Vagina (tissue), 2 donors: Measurements from ENCODE around the gene ARL3. TPM values are rescaled to one million over a fixed set of nuclear protein-coding genes. Genes with fewer than 3 reads are reported as not detected.
A peak's percentile ranks its signal among the peaks of the same experiment; 100 is the strongest.

ENCODE experiments used
- DNase-seq, 2 donors: peaks; one replicate each; pipeline ENCODE4 v3.0.0-alpha.2; 2017; ENCODE audit errors: extremely low spot score in 2 of 2
- H3K27ac ChIP-seq: fragments of 200-600 bp; sonication (generic); one replicate; pipeline ENCODE4 v1.5.1; 2019
- H3K27me3 ChIP-seq: fragments of 200-600 bp; sonication (generic); one replicate; pipeline ENCODE4 v1.5.1; 2019
- H3K36me3 ChIP-seq, 2 donors: fragments of 200-600 bp; sonication (generic); one replicate each; pipeline ENCODE4 v1.5.1; 2017 to 2019
- H3K4me1 ChIP-seq: fragments of 200-600 bp; sonication (generic); one replicate; pipeline ENCODE4 v1.5.1; 2019
- H3K4me3 ChIP-seq, 2 donors: fragments of 200-600 bp; sonication (generic); 1 replicate in 1 of 2; 2 replicates in 1 of 2; pipeline ENCODE4 v1.5.1; 2016 to 2019
- H3K9me3 ChIP-seq: fragments of 200-600 bp; sonication (generic); one replicate; pipeline ENCODE4 v1.5.1; 2019
- POLR2A ChIP-seq, 2 donors: fragments of 450-650 bp; IDR thresholded peaks; one replicate each; pipeline ENCODE4 v1.6.1; 2017; ENCODE audit warnings: antibody characterized with exemption in 2 of 2, mild to moderate bottlenecking in 2 of 2, moderate library complexity in 2 of 2
- POLR2AphosphoS5 ChIP-seq, 2 donors: sonication (generic); formaldehyde crosslinking; IDR thresholded peaks; one replicate each; pipeline ENCODE4 v1.9.0; 2017; ENCODE audit warnings: antibody characterized with exemption in 2 of 2, mild to moderate bottlenecking in 2 of 2, low read depth in 1 of 2; ENCODE audit not compliant: insufficient read depth in 1 of 2
- intact Hi-C: fragments of 100-400 bp; cut with DNase I; formaldehyde crosslinking; loops from one replicate; pipeline ENCODE4 v1.15.1; 2023
- total RNA-seq: library from RNA; depleted of rRNA; stranded (reverse); fragments of >200 nt; gene quantifications from one replicate; pipeline ENCODE4 v1.2.3, GENCODE V29; 2016
- TF ChIP-seq, protein P1 (sequence below), 3 experiments: fragments of 450-650 bp in 2 of 3; fragments of 200-600 bp in 1 of 3; sonication (generic) in 1 of 3; IDR thresholded peaks; one replicate each; pipeline ENCODE4 v1.5.1; 2017 to 2019; ENCODE audit warnings: antibody characterized with exemption in 3 of 3, mild to moderate bottlenecking in 2 of 3, moderate library complexity in 2 of 3

ARL3 gene
- total RNA-seq, 1 donor from 2014 or later: 7.4 TPM

GRCh38 chr10:102633848-102634247, 80.3 kb downstream of the ARL3 start:
- Histone ChIP-seq H3K27me3 (no peaks in the 10 kb centered on the region), H3K9me3 (no peaks in the 10 kb centered on the region), H3K4me3 (no peak overlapping the region), H3K27ac (peak overlapping the region; percentile 60), H3K4me1 (peaks cover 49% of the 10 kb centered on the region), H3K36me3 (peaks cover 0 to 16% of the 10 kb centered on the region in 2 donors)
- DNase-seq: no peak
- no peak for TF ChIP-seq POLR2AphosphoS5 (IDR thresholded peaks at IDR 0.05; ENCODE audit: insufficient read depth in 1 of 2, low read depth in 1 of 2)
- TF ChIP-seq, protein P1, sequence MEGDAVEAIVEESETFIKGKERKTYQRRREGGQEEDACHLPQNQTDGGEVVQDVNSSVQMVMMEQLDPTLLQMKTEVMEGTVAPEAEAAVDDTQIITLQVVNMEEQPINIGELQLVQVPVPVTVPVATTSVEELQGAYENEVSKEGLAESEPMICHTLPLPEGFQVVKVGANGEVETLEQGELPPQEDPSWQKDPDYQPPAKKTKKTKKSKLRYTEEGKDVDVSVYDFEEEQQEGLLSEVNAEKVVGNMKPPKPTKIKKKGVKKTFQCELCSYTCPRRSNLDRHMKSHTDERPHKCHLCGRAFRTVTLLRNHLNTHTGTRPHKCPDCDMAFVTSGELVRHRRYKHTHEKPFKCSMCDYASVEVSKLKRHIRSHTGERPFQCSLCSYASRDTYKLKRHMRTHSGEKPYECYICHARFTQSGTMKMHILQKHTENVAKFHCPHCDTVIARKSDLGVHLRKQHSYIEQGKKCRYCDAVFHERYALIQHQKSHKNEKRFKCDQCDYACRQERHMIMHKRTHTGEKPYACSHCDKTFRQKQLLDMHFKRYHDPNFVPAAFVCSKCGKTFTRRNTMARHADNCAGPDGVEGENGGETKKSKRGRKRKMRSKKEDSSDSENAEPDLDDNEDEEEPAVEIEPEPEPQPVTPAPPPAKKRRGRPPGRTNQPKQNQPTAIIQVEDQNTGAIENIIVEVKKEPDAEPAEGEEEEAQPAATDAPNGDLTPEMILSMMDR (IDR thresholded peaks at IDR 0.05): no peak
- no peak for TF ChIP-seq POLR2A (IDR thresholded peaks at IDR 0.05)
- intact Hi-C loops: no loop called here

GRCh38 chr10:102633287-102633686, 80.9 kb downstream of the ARL3 start:
- no peak overlapping the region for H3K4me3 ChIP-seq
- H3K36me3 ChIP-seq: peaks cover 0 to 16% of the 10 kb centered on the region in 2 donors
- DNase-seq: no peak
- intact Hi-C loops: no loop called here
- H3K27ac ChIP-seq: peak overlapping the region; percentile 60
- peaks cover 53% of the 10 kb centered on the region for H3K4me1 ChIP-seq
- no peaks in the 10 kb centered on the region for H3K27me3 ChIP-seq
- TF ChIP-seq POLR2AphosphoS5 (IDR thresholded peaks at IDR 0.05; ENCODE audit: insufficient read depth in 1 of 2, low read depth in 1 of 2) (no peak), POLR2A (IDR thresholded peaks at IDR 0.05) (no peak)
- TF ChIP-seq, protein P1 (IDR thresholded peaks at IDR 0.05): no peak
- no peaks in the 10 kb centered on the region for H3K9me3 ChIP-seq

DNA sequence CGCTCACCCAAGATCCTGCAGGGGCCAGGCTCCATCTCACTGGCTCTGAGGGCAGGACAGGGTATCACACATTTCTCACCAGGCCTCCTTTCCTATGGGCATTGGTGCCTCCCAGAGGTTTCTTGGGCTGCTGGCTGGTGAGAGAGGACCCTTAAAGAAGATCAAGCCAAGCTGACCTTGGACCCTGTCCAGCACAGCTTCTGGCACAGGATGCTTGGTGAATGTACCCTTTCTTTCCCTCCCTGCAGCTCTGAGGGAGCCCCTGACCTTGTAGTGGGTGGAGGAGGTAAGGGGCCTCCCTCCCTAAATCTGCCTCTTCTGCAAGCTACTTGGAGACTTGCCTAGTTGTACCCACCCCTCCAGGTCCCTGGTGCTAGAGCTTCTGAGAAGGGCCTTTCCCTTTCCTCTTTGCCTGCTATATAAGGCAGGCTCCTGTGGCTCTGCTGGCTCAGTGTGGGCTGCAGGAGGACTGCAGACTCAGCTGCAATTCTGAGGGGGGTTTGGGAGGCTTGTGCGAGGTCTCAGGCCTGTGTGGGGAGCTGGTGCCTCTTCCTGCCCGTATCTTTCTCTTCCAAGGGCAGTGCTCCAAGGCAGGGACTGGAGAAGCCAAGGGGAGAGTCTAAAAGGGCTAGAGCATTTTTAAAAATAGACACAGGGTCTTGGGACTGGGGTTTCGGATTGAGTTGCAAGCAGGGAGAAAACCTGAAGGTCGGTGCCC, 81.6 kb downstream of the ARL3 start:
- intact Hi-C loops: no loop called here
- no peaks in the 10 kb centered on the region for H3K27me3 ChIP-seq
- peak overlapping the region; percentile 60 for H3K27ac ChIP-seq
- peaks cover 61% of the 10 kb centered on the region for H3K4me1 ChIP-seq
- H3K4me3 ChIP-seq: no peak overlapping the region
- TF ChIP-seq POLR2A (IDR thresholded peaks at IDR 0.05): no peak
- peak in 1 of 2 donors; percentile 4 for TF ChIP-seq POLR2AphosphoS5 (IDR thresholded peaks at IDR 0.05; ENCODE audit: insufficient read depth in 1 of 2, low read depth in 1 of 2)
- TF ChIP-seq, protein P1 (IDR thresholded peaks at IDR 0.05): no peak
- peaks cover 0 to 16% of the 10 kb centered on the region in 2 donors for H3K36me3 ChIP-seq
- no peak for DNase-seq
- H3K9me3 ChIP-seq: no peaks in the 10 kb centered on the region

GRCh38 chr10:102631525-102632393, 82.4 kb downstream of the ARL3 start:
- Histone ChIP-seq H3K27ac (peak overlapping the region; percentile 60), H3K4me1 (peaks cover 69% of the 10 kb centered on the region), H3K27me3 (no peaks in the 10 kb centered on the region), H3K36me3 (peaks cover 0 to 16% of the 10 kb centered on the region in 2 donors), H3K9me3 (no peaks in the 10 kb centered on the region), H3K4me3 (no peak overlapping the region)
- intact Hi-C loops: no loop called here
- TF ChIP-seq POLR2A (IDR thresholded peaks at IDR 0.05): no peak
- no peak for TF ChIP-seq POLR2AphosphoS5 (IDR thresholded peaks at IDR 0.05; ENCODE audit: insufficient read depth in 1 of 2, low read depth in 1 of 2)
- TF ChIP-seq, protein P1 (IDR thresholded peaks at IDR 0.05): no peak
- no peak for DNase-seq
